K562 (cell line): Measurements from ENCODE around the gene SESN3. TPM values are rescaled to one million over a fixed set of nuclear protein-coding genes. Genes with fewer than 3 reads are reported as not detected.
A peak's percentile ranks its signal among the peaks of the same experiment; 100 is the strongest.

Experiments
- ATAC-seq: fragments of 200-7000 bp; cut with Tn5 transposase; 3 replicates; pipeline ENCODE4 v1.9.1; 2020; ENCODE audit warnings: moderate library complexity
- BruUV-seq: library from RNA; stranded (reverse); fragments of 400-500 nt; replicated peaks from 2 replicates; lab custom pipeline; 2021; lab: Mats Ljungman, UMichigan
- CTCF ChIA-PET: fragments of 300-600 bp; formaldehyde crosslinking; extraction: SDS; loops from one replicate; lab custom pipeline; 2021; ENCODE audit warnings: low intra/inter-chr PET ratio; lab: Yijun Ruan, JAX
- POLR2A ChIA-PET: fragments of 300-600, 350-650 bp; sonication (Branson Sonifier 250); formaldehyde crosslinking; extraction: SDS; loops from one replicate; lab custom pipeline; 2021; ENCODE audit warnings: antibody characterized with exemption, inconsistent platforms; lab: Yijun Ruan, JAX
- DNase-seq, 4 experiments: peaks; one replicate each; pipeline versions ENCODE4 v3.0.0 to v3.0.0-alpha.2; 2011 to 2018; ENCODE audit warnings: low spot score in 3 of 4, mixed read lengths in 3 of 4; ENCODE audit errors: extremely low read depth in 1 of 4
- FAIRE-seq: peaks from 2 replicates; lab custom pipeline; 2011; peaks lifted over from hg19 to GRCh38; lab: Jason Lieb, UNC
- H2AFZ ChIP-seq: 2 replicates; pipeline ENCODE4 v1.6.0; 2011; ENCODE audit warnings: low read depth, low read length, control low read depth, inconsistent platforms
- H3K27ac ChIP-seq: fragments of 200-600 bp; 3 replicates; pipeline ENCODE4 v1.8.0; 2011; ENCODE audit warnings: low read depth, mild to moderate bottlenecking, control low read depth, inconsistent platforms, low read length, moderate library complexity, mixed read lengths; ENCODE audit errors: extremely low read depth
- H3K27me3 ChIP-seq, 2 experiments: fragments of 300-600 bp in 1 of 2; 2 replicates in 1 of 2; 3 replicates in 1 of 2; pipeline versions ENCODE4 v1.6.0 to v1.8.0; 2011; ENCODE audit warnings: inconsistent platforms in 2 of 2, low read length in 2 of 2, mild to moderate bottlenecking in 1 of 2, mixed read lengths in 1 of 2, moderate library complexity in 1 of 2; ENCODE audit not compliant: control insufficient read depth in 2 of 2, insufficient read depth in 2 of 2
- H3K36me3 ChIP-seq: fragments of 300-600 bp; 3 replicates; pipeline ENCODE4 v1.8.0; 2011; ENCODE audit warnings: mild to moderate bottlenecking, low read length, inconsistent platforms; ENCODE audit not compliant: control insufficient read depth, insufficient read depth
- H3K4me1 ChIP-seq, 2 experiments: fragments of 200-600 bp in 1 of 2; replicated peaks in 1 of 2; 2 replicates in 1 of 2; 3 replicates in 1 of 2; pipeline versions ENCODE4 v1.5.1 to v1.8.0; 2011; ENCODE audit warnings: inconsistent platforms in 2 of 2, low read length in 2 of 2, mild to moderate bottlenecking in 1 of 2, mixed read lengths in 1 of 2, moderate library complexity in 1 of 2; ENCODE audit not compliant: control insufficient read depth in 2 of 2, insufficient read depth in 2 of 2
- H3K4me2 ChIP-seq: 2 replicates; pipeline ENCODE4 v1.6.1; 2011; ENCODE audit warnings: low read length, control low read depth, inconsistent platforms, mixed read lengths; ENCODE audit not compliant: insufficient read depth
- H3K4me3 ChIP-seq: fragments of 200-600 bp; sonication (generic), shearing (Covaris generic); 2 replicates; pipeline ENCODE4 v1.5.1; 2016; ENCODE audit warnings: control low read depth, inconsistent platforms
- H3K79me2 ChIP-seq: fragments of 200-600 bp; 3 replicates; pipeline ENCODE4 v1.8.0; 2011; ENCODE audit warnings: low read length, inconsistent platforms; ENCODE audit not compliant: control insufficient read depth, insufficient read depth
- H3K9ac ChIP-seq, 2 experiments: 2 replicates each; pipeline versions ENCODE4 v1.6.0 to v1.6.1; 2011; ENCODE audit warnings: low read depth in 2 of 2, low read length in 2 of 2, control low read depth in 1 of 2, inconsistent platforms in 1 of 2, mild to moderate bottlenecking in 1 of 2, mixed read lengths in 1 of 2; ENCODE audit not compliant: insufficient read depth in 1 of 2
- H3K9me1 ChIP-seq: one replicate; pipeline ENCODE4 v1.6.0; 2011; ENCODE audit warnings: inconsistent platforms, mild to moderate bottlenecking, low read length, moderate library complexity; ENCODE audit not compliant: control insufficient read depth, insufficient read depth
- H3K9me3 ChIP-seq: replicated peaks from 2 replicates; pipeline ENCODE4 v1.5.1; 2011; ENCODE audit warnings: low read depth, low read length, inconsistent platforms; ENCODE audit not compliant: control insufficient read depth, insufficient read depth
- H4K20me1 ChIP-seq: replicated peaks from 2 replicates; pipeline ENCODE4 v1.6.1; 2011; ENCODE audit warnings: low read length, inconsistent platforms, mixed read lengths; ENCODE audit not compliant: control insufficient read depth, insufficient read depth
- ARID1B ChIP-seq: fragments of 450-650 bp; IDR thresholded peaks from 2 replicates; pipeline ENCODE4 v1.6.1; 2016; ENCODE audit warnings: antibody characterized with exemption, mild to moderate bottlenecking, inconsistent platforms
- ATF7 ChIP-seq: fragments of 450-650 bp; IDR thresholded peaks from 2 replicates; pipeline ENCODE4 v1.7.1; 2014; ENCODE audit warnings: mild to moderate bottlenecking, moderate library complexity
- BRD4 ChIP-seq: fragments of 200-600 bp; sonication (generic); IDR thresholded peaks from 2 replicates; pipeline ENCODE4 v1.6.1; 2017; ENCODE audit warnings: inconsistent platforms
- CREM ChIP-seq: IDR thresholded peaks from 2 replicates; pipeline ENCODE4 v1.6.1; 2014; ENCODE audit warnings: antibody characterized with exemption, low read depth
- FOXJ2 ChIP-seq: fragments of 200-800 bp; sonication (Bioruptor generic); IDR thresholded peaks from 2 replicates; pipeline ENCODE4 v1.6.1; 2016; ENCODE audit warnings: missing genetic modification characterization, missing compliant biosample characterization
- MAZ ChIP-seq, 2 experiments: fragments of 450-650 bp in 1 of 2; sonication (generic) in 1 of 2; formaldehyde crosslinking; IDR thresholded peaks in 1 of 2; conservative IDR thresholded peaks in 1 of 2; 2 replicates each; pipeline versions ENCODE4 v1.4.0 to v1.5.0; 2020; ENCODE audit warnings: mild to moderate bottlenecking in 1 of 2, missing genetic modification reagents in 1 of 2
- MBD1 ChIP-seq: fragments of 250-450 bp; sonication (Bioruptor Pico); IDR thresholded peaks from 2 replicates; pipeline ENCODE4 v1.8.0; 2022; ENCODE audit warnings: inconsistent platforms
- PML ChIP-seq: IDR thresholded peaks from 2 replicates; pipeline ENCODE4 v1.6.1; 2012; ENCODE audit warnings: low read length, inconsistent platforms
- POLR2G ChIP-seq: fragments of 200-400 bp; formaldehyde crosslinking; IDR thresholded peaks from 2 replicates; pipeline ENCODE4 v1.6.1; 2017; ENCODE audit warnings: low read depth, mild to moderate bottlenecking, antibody characterized with exemption, low read length, moderate library complexity
- REST ChIP-seq, 2 experiments: fragments of 450-650 bp; formaldehyde crosslinking in 1 of 2; IDR thresholded peaks; 2 replicates each; pipeline versions ENCODE4 v1.4.0 to v1.6.1; 2014 to 2020; ENCODE audit warnings: mild to moderate bottlenecking in 2 of 2, borderline replicate concordance in 1 of 2, low read depth in 1 of 2
- WGBS: fragments of 100-300 bp; shearing (Covaris generic); methylation state at CpG from one replicate; pipeline ENCODE4 v1.1.6; 2016; ENCODE audit warnings: low coverage, mixed read lengths; ENCODE audit not compliant: insufficient coverage; ENCODE audit errors: missing lambda C conversion rate; 5-methylcytosine and 5-hydroxymethylcytosine counted together
- in situ Hi-C: fragments of 300-500 bp; cut with MboI; formaldehyde crosslinking; loops from 4 replicates; pipeline ENCODE4 v1.15.0; 2018; ENCODE audit warnings: inconsistent platforms, mixed read lengths
- intact Hi-C: fragments of 100-400 bp; cut with micrococcal nuclease; formaldehyde crosslinking; loops from 2 replicates; pipeline ENCODE4 v1.14.2; 2022
- polyA plus RNA-seq, 8 experiments: library from polyadenylated mRNA; depleted of rRNA in 4 of 8; stranded (reverse) in 5 of 8; unstranded in 3 of 8; fragments of >200 nt; fragmentation: Nextera tagmentation in 2 of 8; fragmentation: Illumina TruSeq in 1 of 8; extraction: Ambion mirVana in 2 of 8; extraction: Trizol in 1 of 8; gene quantifications; 2 replicates each; pipeline versions ENCODE4 v1.2.1 to v1.2.3, GENCODE V29; 2011 to 2014; ENCODE audit warnings: inconsistent platforms in 1 of 8, missing spikeins in 1 of 8
- total RNA-seq, 7 experiments: library from RNA; depleted of rRNA in 6 of 7; stranded (reverse); fragments of >200 nt in 6 of 7; fragmentation: Illumina TruSeq in 2 of 7; extraction: Trizol in 2 of 7; gene quantifications; 2 replicates each; pipeline versions ENCODE4 v1.2.1 to v1.2.3, GENCODE V29; 2011 to 2021; ENCODE audit warnings: low replicate concordance in 1 of 7

The SESN3 gene
- total and polyA plus RNA-seq, 9 of the 15 experiments (the other 6 are each of a cell fraction or from before 2014, with no cell fraction given): 0.44 to 2.6 (median 1.5) TPM

- POLR2A ChIA-PET: no interaction called here
- no peak for FAIRE-seq
- TF ChIP-seq CREM (peak; percentile 79), ARID1B (no peak), POLR2G (0 out of 2 replicates have a peak, but pooled peaks have one; percentile 26), REST (IDR thresholded peaks at IDR 0.05; ENCODE audit: borderline replicate concordance) (peak; percentile 76), REST (CRISPR knock-in tag; IDR thresholded peaks at IDR 0.05; ENCODE audit: low read depth) (no peak), ATF7 (peak; percentile 63; the same call in 1 of the 2 replicates), FOXJ2 (tag) (no peak), MAZ (CRISPR knock-in tag; conservative IDR thresholded peaks at IDR 0.05 in 1 of 2, IDR thresholded peaks at IDR 0.05 in 1 of 2) (peak in 1 of 2 experiments; percentile 17; a peak in 2 of 4 replicates), PML (no peak), BRD4 (no peak), MBD1 (0 out of 2 replicates have a peak, but pooled peaks have one; percentile 32)
These were observed 79.9 kb downstream of the SESN3 start for GRCh38 chr11:95150956-95151684.

More at GRCh38 chr11:95150956-95151684, 79.9 kb downstream of the SESN3 start:
- WGBS: 63% methylated on average over 42 of the region's 55 CpGs
- H4K20me1 ChIP-seq: no peaks in the 10 kb centered on the region
- intact Hi-C loops (loop anchor here (5.0 to 10.0 kb wide), 3 partner anchors 156 to 1276 kb away; no protein-coding TSS in a partner anchor), in situ Hi-C loops (loop anchor here (10.0 kb wide), 1 partner anchor 154 kb away; no protein-coding TSS in a partner anchor)
- no peaks in the 10 kb centered on the region for H3K79me2 ChIP-seq
- ATAC-seq (peak; percentile 77), DNase-seq (peak; percentile 81 to 87 (median 82))
- H3K4me1 ChIP-seq: peaks cover 45 to 48% of the 10 kb centered on the region in 2 experiments
- no peaks in the 10 kb centered on the region for H3K36me3 ChIP-seq
- no peak overlapping the region for H3K27ac ChIP-seq
- no TSS peak for BruUV-seq
- no peak overlapping the region for H3K4me3 ChIP-seq
- no peak overlapping the region for H3K9ac ChIP-seq
- no peaks in the 10 kb centered on the region for H3K9me1 ChIP-seq
- CTCF ChIA-PET: interaction anchor here (1.0 to 2.8 kb wide), 3 partner anchors 12 to 614 kb away, joined by 3 to 21 read pairs (median 4); no protein-coding TSS in a partner anchor
- no peaks in the 10 kb centered on the region for H3K27me3 ChIP-seq
- H3K9me3 ChIP-seq: no peaks in the 10 kb centered on the region; the same call in 1 of the 2 replicates
- no peak overlapping the region for H3K4me2 ChIP-seq
- H2AFZ ChIP-seq: peak overlapping the region; percentile 80
